HEK293 (cell line): ENCODE results near the gene TRIM46.

Experiments
- CTCF ChIA-PET: fragments of 350-600 bp; formaldehyde crosslinking; extraction: SDS; loops from one replicate; lab custom pipeline; 2021; ENCODE audit warnings: antibody characterized with exemption; lab: Yijun Ruan, JAX
- POLR2A ChIA-PET: fragments of 300-600 bp; formaldehyde crosslinking; extraction: SDS; loops from one replicate; lab custom pipeline; 2020; ENCODE audit warnings: antibody characterized with exemption, inconsistent platforms; lab: Yijun Ruan, JAX
- H3K27ac ChIP-seq: fragments of 200-500 bp; sonication (Bioruptor generic); 2 replicates; pipeline ENCODE4 v1.5.1; 2014; ENCODE audit warnings: low read depth, low read length, control low read depth, inconsistent platforms; ENCODE audit errors: extremely low read depth
- H3K36me3 ChIP-seq, 2 experiments: fragments of 200-500 bp in 1 of 2; sonication (Bioruptor generic) in 1 of 2; 1 replicate in 1 of 2; 2 replicates in 1 of 2; pipeline ENCODE4 v1.5.1; 2014 to 2017; ENCODE audit warnings: inconsistent platforms in 2 of 2, low read length in 2 of 2; ENCODE audit not compliant: control insufficient read depth in 2 of 2, insufficient read depth in 1 of 2
- H3K4me1 ChIP-seq: fragments of 200-500 bp; sonication (Bioruptor generic); 2 replicates; pipeline ENCODE4 v1.5.1; 2014; ENCODE audit warnings: mild to moderate bottlenecking, low read length, inconsistent platforms; ENCODE audit not compliant: control insufficient read depth, insufficient read depth
- H3K4me3 ChIP-seq: 2 replicates; pipeline ENCODE4 v1.5.1; 2011; ENCODE audit warnings: low read depth, mild to moderate bottlenecking, control low read depth, low read length, moderate library complexity
- H3K9me3 ChIP-seq: fragments of 200-500 bp; sonication (Bioruptor generic); 2 replicates; pipeline ENCODE4 v1.5.1; 2014; ENCODE audit warnings: low read depth, low read length, inconsistent platforms; ENCODE audit not compliant: control insufficient read depth, insufficient read depth
- EGR2 ChIP-seq: fragments of 450-650 bp; formaldehyde crosslinking; IDR thresholded peaks from 2 replicates; pipeline ENCODE4 v1.5.1; 2016; ENCODE audit warnings: low read depth, missing biosample characterization, missing genetic modification characterization
- GLIS1 ChIP-seq: fragments of 450-650 bp; formaldehyde crosslinking; IDR thresholded peaks from 2 replicates; pipeline ENCODE4 v1.5.1; 2016; ENCODE audit warnings: missing biosample characterization, missing genetic modification characterization
- HIC1 ChIP-seq: fragments of 450-650 bp; formaldehyde crosslinking; IDR thresholded peaks from 2 replicates; pipeline ENCODE4 v1.5.1; 2016; ENCODE audit warnings: missing biosample characterization, missing genetic modification characterization
- KLF16 ChIP-seq: fragments of 450-650 bp; formaldehyde crosslinking; IDR thresholded peaks from 2 replicates; pipeline ENCODE4 v1.5.1; 2017; ENCODE audit warnings: missing biosample characterization, missing genetic modification characterization
- KLF17 ChIP-seq: fragments of 450-650 bp; formaldehyde crosslinking; IDR thresholded peaks from 2 replicates; pipeline ENCODE4 v1.5.1; 2016; ENCODE audit warnings: missing biosample characterization, missing genetic modification characterization
- MZF1 ChIP-seq: fragments of 450-650 bp; formaldehyde crosslinking; IDR thresholded peaks from 2 replicates; pipeline ENCODE4 v1.5.1; 2017; ENCODE audit warnings: missing biosample characterization, missing genetic modification characterization, borderline replicate concordance
- PRDM1 ChIP-seq: fragments of 450-650 bp; formaldehyde crosslinking; IDR thresholded peaks from 2 replicates; pipeline ENCODE4; 2016; ENCODE audit warnings: missing biosample characterization, missing genetic modification characterization
- REPIN1 ChIP-seq: fragments of 450-650 bp; formaldehyde crosslinking; IDR thresholded peaks from 2 replicates; pipeline ENCODE4 v1.5.1; 2017; ENCODE audit warnings: missing biosample characterization, missing genetic modification characterization, low read depth
- SP2 ChIP-seq: fragments of 450-650 bp; formaldehyde crosslinking; IDR thresholded peaks from 2 replicates; pipeline ENCODE4 v1.5.1; 2016; ENCODE audit warnings: missing biosample characterization, missing genetic modification characterization
- SP3 ChIP-seq: fragments of 450-650 bp; formaldehyde crosslinking; IDR thresholded peaks from 2 replicates; pipeline ENCODE4 v1.5.1; 2016; ENCODE audit warnings: missing biosample characterization, missing genetic modification characterization
- TRIM28 ChIP-seq: IDR thresholded peaks from 2 replicates; pipeline ENCODE4 v1.6.1; 2011; ENCODE audit warnings: low read length, control low read depth, borderline replicate concordance
- ZBTB26 ChIP-seq: fragments of 450-650 bp; formaldehyde crosslinking; optimal IDR thresholded peaks from 2 replicates; pipeline ENCODE3; 2016; ENCODE audit warnings: missing biosample characterization, mild to moderate bottlenecking, missing genetic modification characterization
- ZNF169 ChIP-seq: fragments of 450-650 bp; formaldehyde crosslinking; IDR thresholded peaks from 2 replicates; pipeline ENCODE4 v1.5.1; 2016; ENCODE audit warnings: missing biosample characterization, missing genetic modification characterization
- ZNF184 ChIP-seq: fragments of 450-650 bp; IDR thresholded peaks from 2 replicates; pipeline ENCODE4 v1.5.1; 2018; ENCODE audit warnings: missing biosample characterization, mild to moderate bottlenecking, missing genetic modification characterization
- ZNF2 ChIP-seq: fragments of 450-650 bp; formaldehyde crosslinking; IDR thresholded peaks from 2 replicates; pipeline ENCODE4 v1.5.1; 2016; ENCODE audit warnings: missing biosample characterization, missing genetic modification characterization
- ZNF211 ChIP-seq: fragments of 450-650 bp; formaldehyde crosslinking; IDR thresholded peaks from 2 replicates; pipeline ENCODE4 v1.5.1; 2016; ENCODE audit warnings: low read depth, missing biosample characterization, missing genetic modification characterization
- ZNF391 ChIP-seq: fragments of 450-650 bp; formaldehyde crosslinking; IDR thresholded peaks from 2 replicates; pipeline ENCODE4 v1.5.1; 2016; ENCODE audit warnings: low read depth, missing biosample characterization, missing genetic modification characterization, borderline replicate concordance
- ZNF501 ChIP-seq: fragments of 450-650 bp; formaldehyde crosslinking; IDR thresholded peaks from 2 replicates; pipeline ENCODE4 v1.5.1; 2016; ENCODE audit warnings: missing biosample characterization, missing genetic modification characterization
- ZNF510 ChIP-seq: fragments of 450-650 bp; formaldehyde crosslinking; IDR thresholded peaks from 2 replicates; pipeline ENCODE4 v1.5.1; 2018; ENCODE audit warnings: mild to moderate bottlenecking, missing genetic modification characterization, missing biosample characterization; ENCODE audit not compliant: insufficient replicate concordance
- ZNF561 ChIP-seq: fragments of 450-650 bp; IDR thresholded peaks from 2 replicates; pipeline ENCODE4 v1.5.1; 2018; ENCODE audit warnings: missing biosample characterization, missing genetic modification characterization, borderline replicate concordance
- ZNF76 ChIP-seq: fragments of 450-650 bp; formaldehyde crosslinking; IDR thresholded peaks from 2 replicates; pipeline ENCODE4; 2016; ENCODE audit warnings: low read depth, missing biosample characterization, missing genetic modification characterization, borderline replicate concordance
- ZSCAN5A ChIP-seq: fragments of 450-650 bp; formaldehyde crosslinking; IDR thresholded peaks from 2 replicates; pipeline ENCODE4 v1.5.1; 2016; ENCODE audit warnings: missing biosample characterization, missing genetic modification characterization
- TF ChIP-seq, protein P1 (sequence below): fragments of 450-650 bp; formaldehyde crosslinking; IDR thresholded peaks from 2 replicates; pipeline ENCODE4 v1.5.1; 2017; ENCODE audit warnings: missing biosample characterization, missing genetic modification characterization

Gene TRIM46

GRCh38 chr1:155171836-155172731 lies 1.6 kb upstream of the TRIM46 start:
- Histone ChIP-seq H3K4me1 (no peaks in the 10 kb centered on the region; the same call in 1 of the 2 replicates), H3K36me3 (peaks cover 5 to 31% of the 10 kb centered on the region in 2 experiments; a peak in 2 of 3 replicates)
- TF ChIP-seq ZNF211 (tag by site-specific recombination) (no peak), EGR2 (tag by site-specific recombination) (peak; percentile 48; the same call in 1 of the 2 replicates), PRDM1 (tag by site-specific recombination) (0 out of 2 replicates have a peak, but pooled peaks have one; percentile 8)
- TF ChIP-seq, all 188 proteins: peak for 2
- H3K9me3 ChIP-seq, result no peaks in the 10 kb centered on the region
- ChIA-PET POLR2A (interaction anchor here (0.8 to 3.1 kb wide), 11 partner anchors 22 to 121 kb away, joined by 3 to 17 read pairs (median 6); partner anchors contain the start of genes ADAM15, CLK2, EFNA1 and SLC50A1), CTCF (interaction anchor here (0.5 to 12.2 kb wide), 26 partner anchors 8 to 424 kb away, joined by 3 to 439 read pairs (median 7); partner anchors contain the start of genes EFNA1, MTX1, SLC50A1 and THBS3)
- peak overlapping the region; percentile 52; the same call in 1 of the 2 replicates for H3K27ac ChIP-seq
- peak overlapping the region; percentile 70 for H3K4me3 ChIP-seq

GRCh38 chr1:155172732-155173477 lies 744 bp upstream of the TRIM46 start, which contains the start of gene KRTCAP2:
TSS of gene KRTCAP2 (minus strand) at chr1:155173304. CDS start at chr1:155173224, 80 bp downstream.
- H3K36me3 ChIP-seq, result peaks cover 5 to 31% of the 10 kb centered on the region in 2 experiments; a peak in 2 of 3 replicates
- no peaks in the 10 kb centered on the region for H3K4me1 ChIP-seq
- ChIA-PET POLR2A (interaction anchor here (0.7 to 3.1 kb wide), 21 partner anchors 21 to 437 kb away, joined by 3 to 17 read pairs (median 5); partner anchors contain the start of genes ADAM15, CLK2, EFNA1 and SCAMP3), CTCF (interaction anchor here (0.5 to 12.2 kb wide), 48 partner anchors 9 to 647 kb away, joined by 3 to 439 read pairs (median 4); partner anchors contain the start of genes DPM3, EFNA1, FLAD1 and MTX1)
- H3K9me3 ChIP-seq, result no peaks in the 10 kb centered on the region
- peak within 1 kb of the TSS; percentile 52; the same call in 1 of the 2 replicates for H3K27ac ChIP-seq
- peak within 1 kb of the TSS; percentile 70 for H3K4me3 ChIP-seq
- TF ChIP-seq ZBTB26 (tag by site-specific recombination), result peak; percentile 4
- TF ChIP-seq, protein P1, sequence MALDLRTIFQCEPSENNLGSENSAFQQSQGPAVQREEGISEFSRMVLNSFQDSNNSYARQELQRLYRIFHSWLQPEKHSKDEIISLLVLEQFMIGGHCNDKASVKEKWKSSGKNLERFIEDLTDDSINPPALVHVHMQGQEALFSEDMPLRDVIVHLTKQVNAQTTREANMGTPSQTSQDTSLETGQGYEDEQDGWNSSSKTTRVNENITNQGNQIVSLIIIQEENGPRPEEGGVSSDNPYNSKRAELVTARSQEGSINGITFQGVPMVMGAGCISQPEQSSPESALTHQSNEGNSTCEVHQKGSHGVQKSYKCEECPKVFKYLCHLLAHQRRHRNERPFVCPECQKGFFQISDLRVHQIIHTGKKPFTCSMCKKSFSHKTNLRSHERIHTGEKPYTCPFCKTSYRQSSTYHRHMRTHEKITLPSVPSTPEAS (tag by site-specific recombination), result 0 out of 2 replicates have a peak, but pooled peaks have one; percentile 10
- TF ChIP-seq ZNF510 (tag by site-specific recombination), result no peak
- peak; percentile 41; the same call in 1 of the 2 replicates for TF ChIP-seq MZF1 (tag by site-specific recombination)
- TF ChIP-seq ZNF2 (tag by site-specific recombination), result 0 out of 2 replicates have a peak, but pooled peaks have one; percentile 77
- peak; percentile 59; the same call in 1 of the 2 replicates for TF ChIP-seq KLF17
- no peak for TF ChIP-seq ZNF184
- TF ChIP-seq SP2 (tag by site-specific recombination), result peak; percentile 70
- peak; percentile 94 for TF ChIP-seq TRIM28
- TF ChIP-seq ZNF169 (tag by site-specific recombination), result no peak
- TF ChIP-seq ZSCAN5A (tag by site-specific recombination), result no peak; the same call in 1 of the 2 replicates
- 0 out of 2 replicates have a peak, but pooled peaks have one; percentile 18 for TF ChIP-seq ZNF391 (tag by site-specific recombination)
- TF ChIP-seq ZNF561 (tag by site-specific recombination), result peak; percentile 20; the same call in 1 of the 2 replicates
- TF ChIP-seq GLIS1 (tag by site-specific recombination), result peak; percentile 92
- peak; percentile 51; the same call in 1 of the 2 replicates for TF ChIP-seq KLF16 (tag by site-specific recombination)
- TF ChIP-seq HIC1, result peak; percentile 69
- peak; percentile 65 for TF ChIP-seq SP3
- TF ChIP-seq REPIN1, result no peak
- peak; percentile 94 for TF ChIP-seq ZNF76
- peak; percentile 74 for TF ChIP-seq ZNF501 (tag by site-specific recombination)
